Measurements from ENCODE around the gene SSPN.

The SSPN gene

DNA sequence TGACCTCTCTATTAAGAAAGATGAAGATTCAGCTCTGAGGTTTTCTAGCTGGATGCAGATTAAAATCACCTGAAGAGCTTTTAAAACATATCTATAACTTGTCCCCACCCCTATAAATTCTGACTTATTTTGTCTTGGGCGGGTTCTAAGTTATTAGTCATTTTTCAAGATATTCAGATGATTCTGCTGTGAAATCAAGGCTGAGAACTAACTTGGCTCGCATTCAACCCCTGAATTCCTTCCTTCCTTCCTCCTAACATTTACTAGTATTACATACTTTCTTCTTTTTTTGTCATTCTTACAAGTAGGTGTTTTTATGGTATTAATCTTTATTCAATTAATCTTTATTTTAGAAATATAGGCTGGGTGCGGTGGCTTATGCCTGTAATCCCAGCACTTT is 55.4 kb downstream of the SSPN start:
- H3K27ac ChIP-seq (ENCODE audit: low read length) = no peak overlapping the region
- H3K9me2 ChIP-seq (replicated peaks; ENCODE audit: insufficient read depth, low read length) = no peaks in the 10 kb centered on the region
- no peak overlapping the region for H3K4me3 ChIP-seq (ENCODE audit: low read length)
- H3K9me3 ChIP-seq (replicated peaks; ENCODE audit: insufficient read depth, low read length) = no peaks in the 10 kb centered on the region
- 0 out of 2 replicates have a peak, but pooled peaks cover 4% of the 10 kb centered on the region for H3K4me1 ChIP-seq (ENCODE audit: low read length)
- TF ChIP-seq EZH2phosphoT487 (IDR thresholded peaks at IDR 0.05; ENCODE audit: low read length) (no peak), CTCF (IDR thresholded peaks at IDR 0.05; ENCODE audit: low read length) (no peak), EZH2 (optimal IDR thresholded peaks at IDR 0.05; ENCODE audit: low read depth, low read length) (no peak)
- H3K79me2 ChIP-seq (ENCODE audit: low read length) = no peaks in the 10 kb centered on the region
- H3F3A ChIP-seq (ENCODE audit: insufficient read depth, low read length) = no peaks in the 10 kb centered on the region
- no peaks in the 10 kb centered on the region for H4K20me1 ChIP-seq (ENCODE audit: insufficient read depth, low read length)
- no peak overlapping the region for H3K9ac ChIP-seq (ENCODE audit: low read length)
- no peak overlapping the region for H3K4me2 ChIP-seq (ENCODE audit: low read depth, low read length)
- no peaks in the 10 kb centered on the region for H3K36me3 ChIP-seq (replicated peaks; ENCODE audit: insufficient read depth, low read length)
- H3K27me3 ChIP-seq (replicated peaks; ENCODE audit: insufficient read depth, low read length) = no peaks in the 10 kb centered on the region
- no peak for DNase-seq
- H2AFZ ChIP-seq (ENCODE audit: low read length) = no peak overlapping the region

DNA sequence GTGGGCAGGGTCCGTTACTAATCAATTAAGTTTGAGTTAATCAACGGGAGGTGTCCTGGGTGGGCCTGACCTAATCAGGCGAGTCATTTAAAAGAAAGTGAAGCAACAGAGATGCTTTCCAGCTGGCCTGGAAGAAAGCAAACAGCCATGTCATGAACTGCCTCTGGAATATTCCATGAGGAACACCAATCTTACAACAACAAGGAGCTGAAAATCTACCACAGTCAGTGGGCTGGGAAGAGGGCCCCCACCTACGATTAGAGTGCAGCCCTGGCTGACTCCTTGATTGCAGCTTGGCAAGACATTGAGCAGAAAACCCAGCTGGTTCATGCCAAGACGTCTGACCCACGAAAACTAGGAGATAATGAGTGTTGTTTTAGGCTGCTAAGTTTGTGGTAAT is 56.2 kb downstream of the SSPN start:
- Histone ChIP-seq H3K4me2 (ENCODE audit: low read depth, low read length) (no peak overlapping the region), H3K27me3 (replicated peaks; ENCODE audit: insufficient read depth, low read length) (no peaks in the 10 kb centered on the region), H3K9me2 (replicated peaks; ENCODE audit: insufficient read depth, low read length) (no peaks in the 10 kb centered on the region), H3K9ac (ENCODE audit: low read length) (no peak overlapping the region), H3K27ac (ENCODE audit: low read length) (no peak overlapping the region), H3K4me3 (ENCODE audit: low read length) (no peak overlapping the region), H2AFZ (ENCODE audit: low read length) (no peak overlapping the region), H3K79me2 (ENCODE audit: low read length) (no peaks in the 10 kb centered on the region), H3K4me1 (ENCODE audit: low read length) (0 out of 2 replicates have a peak, but pooled peaks cover 4% of the 10 kb centered on the region), H3K36me3 (replicated peaks; ENCODE audit: insufficient read depth, low read length) (no peaks in the 10 kb centered on the region), H3K9me3 (replicated peaks; ENCODE audit: insufficient read depth, low read length) (no peaks in the 10 kb centered on the region), H4K20me1 (ENCODE audit: insufficient read depth, low read length) (no peaks in the 10 kb centered on the region), H3F3A (ENCODE audit: insufficient read depth, low read length) (no peaks in the 10 kb centered on the region)
- TF ChIP-seq CTCF (IDR thresholded peaks at IDR 0.05; ENCODE audit: low read length) (no peak), EZH2phosphoT487 (IDR thresholded peaks at IDR 0.05; ENCODE audit: low read length) (no peak), EZH2 (optimal IDR thresholded peaks at IDR 0.05; ENCODE audit: low read depth, low read length) (no peak)
- no peak for DNase-seq

- Histone ChIP-seq H3K4me2 (ENCODE audit: low read depth, low read length) (no peak overlapping the region), H3K79me2 (ENCODE audit: low read length) (no peaks in the 10 kb centered on the region), H3K27ac (ENCODE audit: low read length) (no peak overlapping the region), H3F3A (ENCODE audit: insufficient read depth, low read length) (no peaks in the 10 kb centered on the region), H3K27me3 (replicated peaks; ENCODE audit: insufficient read depth, low read length) (no peaks in the 10 kb centered on the region), H3K9ac (ENCODE audit: low read length) (no peak overlapping the region), H3K9me2 (replicated peaks; ENCODE audit: insufficient read depth, low read length) (no peaks in the 10 kb centered on the region), H3K4me3 (ENCODE audit: low read length) (no peak overlapping the region), H3K9me3 (replicated peaks; ENCODE audit: insufficient read depth, low read length) (no peaks in the 10 kb centered on the region), H4K20me1 (ENCODE audit: insufficient read depth, low read length) (no peaks in the 10 kb centered on the region), H2AFZ (ENCODE audit: low read length) (no peak overlapping the region), H3K4me1 (ENCODE audit: low read length) (0 out of 2 replicates have a peak, but pooled peaks cover under 1% of the 10 kb centered on the region), H3K36me3 (replicated peaks; ENCODE audit: insufficient read depth, low read length) (no peaks in the 10 kb centered on the region)
- no peak for TF ChIP-seq EZH2 (optimal IDR thresholded peaks at IDR 0.05; ENCODE audit: low read depth, low read length)
- no peak for TF ChIP-seq EZH2phosphoT487 (IDR thresholded peaks at IDR 0.05; ENCODE audit: low read length)
- no peak for TF ChIP-seq CTCF (IDR thresholded peaks at IDR 0.05; ENCODE audit: low read length)
- DNase-seq = no peak
Measured at GRCh38 chr12:26252946-26253345, 57.6 kb downstream of the SSPN start.
